ENCODE results near the gene TRIM42. TPM values are rescaled to one million over a fixed set of nuclear protein-coding genes. Genes with fewer than 3 reads are reported as not detected.

Gene TRIM42
- polyA plus RNA-seq, 2 of the 4 experiments (the other 2 are of a cell fraction) = not detected

GRCh38 chr3:140630866-140631265, 47.0 kb upstream of the TRIM42 start:
- Histone ChIP-seq H3K4me2 (no peak overlapping the region), H3K9me3 (no peaks in the 10 kb centered on the region), H3K4me3 (no peak overlapping the region), H3K27ac (no peak overlapping the region), H3K4me1 (no peaks in the 10 kb centered on the region)
- CTCF ChIA-PET = no interaction called here
- no peak for ATAC-seq
- DNase-seq (ENCODE audit: low read depth in 1 of 2, low spot score in 1 of 2) = no peak
- FAIRE-seq = no peak
- TF ChIP-seq PBX3 (IDR thresholded peaks at IDR 0.05) = no peak
- TF ChIP-seq MAZ (IDR thresholded peaks at IDR 0.05; ENCODE audit: borderline replicate concordance, low read depth, low read length) = no peak
- TF ChIP-seq PHF8 (IDR thresholded peaks at IDR 0.05; ENCODE audit: borderline replicate concordance, low read depth) = no peak
- POLR2A ChIA-PET = no interaction called here

- Histone ChIP-seq H3K4me3 (no peak overlapping the region), H3K4me1 (no peaks in the 10 kb centered on the region), H3K9me3 (no peaks in the 10 kb centered on the region), H3K4me2 (no peak overlapping the region), H3K27ac (no peak overlapping the region)
- WGBS (ENCODE audit: missing lambda C conversion rate) = 13% methylated on average over 5 of the region's 5 CpGs
- TF ChIP-seq RARB (CRISPR knock-in tag; IDR thresholded peaks at IDR 0.05) = no peak
- TF ChIP-seq ZSCAN20 (CRISPR knock-in tag; IDR thresholded peaks at IDR 0.05) = no peak
- no peak for TF ChIP-seq BHLHE40 (IDR thresholded peaks at IDR 0.05; ENCODE audit: low read depth, low read length)
- TF ChIP-seq KDM1A (IDR thresholded peaks at IDR 0.05; ENCODE audit: low read depth) = no peak
- TF ChIP-seq RCOR1 (IDR thresholded peaks at IDR 0.05; ENCODE audit: low read depth, low read length) = no peak
- no peak for TF ChIP-seq NFE2L2 (conservative IDR thresholded peaks at IDR 0.05; ENCODE audit: low read length)
- TF ChIP-seq USF2 (IDR thresholded peaks at IDR 0.05) = no peak
- no peak for TF ChIP-seq NPAS2 (CRISPR knock-in tag; IDR thresholded peaks at IDR 0.05; ENCODE audit: borderline replicate concordance)
- ATAC-seq = no peak
- ChIA-PET POLR2A (no interaction called here), CTCF (interaction anchor here (1.0 kb wide), 1 partner anchor 13 kb away, joined by 3 read pairs; no protein-coding TSS in a partner anchor)
- no peak for FAIRE-seq
- no peak for DNase-seq (ENCODE audit: low read depth in 1 of 2, low spot score in 1 of 2)
Observed at GRCh38 chr3:140635276-140635675, 42.6 kb upstream of the TRIM42 start.

GRCh38 chr3:140636406-140637138, 41.3 kb upstream of the TRIM42 start:
- no peak for ATAC-seq
- H3K4me2 ChIP-seq = no peak overlapping the region

GRCh38 chr3:140651287-140651686, 26.6 kb upstream of the TRIM42 start:
- CTCF ChIA-PET = no interaction called here
- POLR2A ChIA-PET = no interaction called here
- FAIRE-seq = no peak

More at GRCh38 chr3:140636406-140637138, 41.3 kb upstream of the TRIM42 start:
- Histone ChIP-seq H3K27ac (no peak overlapping the region), H3K9me3 (no peaks in the 10 kb centered on the region), H3K4me1 (no peaks in the 10 kb centered on the region), H3K4me3 (no peak overlapping the region)
- FAIRE-seq (no peak), DNase-seq (ENCODE audit: low read depth in 1 of 2, low spot score in 1 of 2) (no peak)
- POLR2A ChIA-PET = no interaction called here
- WGBS (ENCODE audit: missing lambda C conversion rate) = 7% methylated on average over 6 of the region's 6 CpGs
- CTCF ChIA-PET = interaction anchor here (1.0 kb wide), 1 partner anchor 138 kb away, joined by 3 read pairs; no protein-coding TSS in a partner anchor
- TF ChIP-seq ZFP36 (IDR thresholded peaks at IDR 0.05; ENCODE audit: borderline replicate concordance, partially characterized antibody) (no peak), EHF (CRISPR knock-in tag; IDR thresholded peaks at IDR 0.05) (no peak), RAD21 (conservative IDR thresholded peaks at IDR 0.05 in 1 of 2, IDR thresholded peaks at IDR 0.05 in 1 of 2) (no peak), ESRRA (IDR thresholded peaks at IDR 0.05; ENCODE audit: borderline replicate concordance, low read length) (no peak), FOXS1 (CRISPR knock-in tag; IDR thresholded peaks at IDR 0.05) (no peak), CEBPB (IDR thresholded peaks at IDR 0.05) (no peak), E2F6 (IDR thresholded peaks at IDR 0.05; ENCODE audit: borderline replicate concordance, low read depth) (no peak)

More at GRCh38 chr3:140651287-140651686, 26.6 kb upstream of the TRIM42 start:
- no peak overlapping the region for H3K27ac ChIP-seq
- no peak for ATAC-seq
- no peak overlapping the region for H3K4me2 ChIP-seq
- no peak for DNase-seq (ENCODE audit: low read depth in 1 of 2, low spot score in 1 of 2)
- no peak for TF ChIP-seq HOXB5 (CRISPR knock-in tag; IDR thresholded peaks at IDR 0.05)
- TF ChIP-seq MAZ (IDR thresholded peaks at IDR 0.05; ENCODE audit: borderline replicate concordance, low read depth, low read length) = no peak
- TF ChIP-seq GATA3 (IDR thresholded peaks at IDR 0.05; ENCODE audit: borderline replicate concordance) = no peak
- no peak for TF ChIP-seq ZFP36 (IDR thresholded peaks at IDR 0.05; ENCODE audit: borderline replicate concordance, partially characterized antibody)
- H3K4me1 ChIP-seq = no peaks in the 10 kb centered on the region
- no peak overlapping the region for H3K4me3 ChIP-seq
- 0% methylated on average over 2 of the region's 23 CpGs for WGBS (ENCODE audit: missing lambda C conversion rate)
- no peaks in the 10 kb centered on the region for H3K9me3 ChIP-seq
